HG02870 (cell line): ENCODE data around the gene PRR19.
"Not testable (repeated sequence)": the region's sequence is repeated elsewhere in the genome, so short reads cannot be mapped to it uniquely, and the experiment has no call there.

Source experiments
- ATAC-seq: cut with Tn5 transposase; IDR thresholded peaks from one replicate; pipeline ENCODE4 v1.9.1; 2021; ENCODE audit warnings: mild to moderate bottlenecking, moderate library complexity; ENCODE audit not compliant: unreplicated experiment

The PRR19 gene

DNA sequence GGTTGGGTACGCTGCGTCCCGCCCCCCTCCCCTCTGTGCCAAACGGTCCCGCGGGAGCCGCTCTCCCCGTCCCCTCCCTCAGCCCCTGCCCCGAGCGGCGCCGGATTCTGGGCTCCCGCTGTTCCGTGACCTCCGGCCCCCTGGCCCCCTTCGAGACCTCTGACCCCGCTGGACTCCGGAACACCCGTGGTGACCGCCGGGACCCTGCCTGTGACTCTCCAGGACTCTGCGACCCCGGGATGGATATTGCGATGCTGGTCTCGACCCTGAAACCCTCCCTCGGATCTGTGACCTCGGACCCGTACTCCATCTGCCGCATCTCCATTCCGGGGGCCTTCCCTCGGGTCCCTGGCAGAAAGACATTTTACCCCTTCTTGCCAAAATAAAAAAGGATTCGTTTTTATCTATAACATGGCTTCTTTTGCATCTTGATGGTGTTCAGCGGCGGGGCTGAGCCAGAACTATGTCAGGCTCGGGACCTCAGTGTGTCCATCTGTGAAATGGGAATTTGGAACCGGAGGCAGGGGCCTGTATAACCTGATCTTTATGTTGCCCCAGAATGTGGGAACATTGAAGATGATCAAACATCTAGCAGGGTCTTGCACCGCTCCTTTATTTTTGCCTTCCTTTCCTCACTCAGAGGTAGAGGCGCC, 22.8 kb downstream of the PRR19 start:
- ATAC-seq, result no peak

DNA sequence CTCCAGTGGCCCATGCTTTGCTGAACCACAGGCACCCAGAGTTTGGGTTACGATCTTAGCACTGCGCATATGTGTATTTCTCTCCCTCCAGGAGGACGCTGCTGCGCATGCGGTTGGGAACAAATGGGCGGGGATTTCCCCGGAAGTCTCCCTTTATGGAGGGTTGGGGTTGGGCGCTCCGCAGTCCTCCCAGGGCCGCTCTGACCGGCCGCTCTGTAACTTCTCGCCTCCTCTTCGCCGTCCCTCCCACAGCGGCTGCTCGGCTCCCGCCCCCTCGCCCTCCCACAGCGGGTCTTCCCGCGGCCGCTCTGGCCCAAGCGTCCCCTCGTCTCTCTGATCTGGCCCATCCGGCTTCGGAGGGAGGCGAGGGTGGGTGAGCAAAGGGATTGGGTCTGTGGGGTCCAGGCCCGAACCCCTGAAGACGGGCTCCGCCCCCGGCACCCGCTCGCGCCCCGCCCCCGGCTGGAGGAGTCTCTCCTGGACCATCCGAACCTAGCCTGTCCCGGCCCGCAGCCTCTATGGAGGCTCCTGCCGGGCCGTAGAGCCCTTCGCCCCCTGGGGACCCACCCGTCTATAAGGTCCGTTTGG, 23.5 kb downstream of the PRR19 start, which contains the start of gene MEGF8:
MEGF8 (plus strand) TSS at position 328 of the 588 bp plus-strand sequence. CDS start 609 bp downstream, outside the sequence.
- ATAC-seq, result peak; percentile 93

DNA sequence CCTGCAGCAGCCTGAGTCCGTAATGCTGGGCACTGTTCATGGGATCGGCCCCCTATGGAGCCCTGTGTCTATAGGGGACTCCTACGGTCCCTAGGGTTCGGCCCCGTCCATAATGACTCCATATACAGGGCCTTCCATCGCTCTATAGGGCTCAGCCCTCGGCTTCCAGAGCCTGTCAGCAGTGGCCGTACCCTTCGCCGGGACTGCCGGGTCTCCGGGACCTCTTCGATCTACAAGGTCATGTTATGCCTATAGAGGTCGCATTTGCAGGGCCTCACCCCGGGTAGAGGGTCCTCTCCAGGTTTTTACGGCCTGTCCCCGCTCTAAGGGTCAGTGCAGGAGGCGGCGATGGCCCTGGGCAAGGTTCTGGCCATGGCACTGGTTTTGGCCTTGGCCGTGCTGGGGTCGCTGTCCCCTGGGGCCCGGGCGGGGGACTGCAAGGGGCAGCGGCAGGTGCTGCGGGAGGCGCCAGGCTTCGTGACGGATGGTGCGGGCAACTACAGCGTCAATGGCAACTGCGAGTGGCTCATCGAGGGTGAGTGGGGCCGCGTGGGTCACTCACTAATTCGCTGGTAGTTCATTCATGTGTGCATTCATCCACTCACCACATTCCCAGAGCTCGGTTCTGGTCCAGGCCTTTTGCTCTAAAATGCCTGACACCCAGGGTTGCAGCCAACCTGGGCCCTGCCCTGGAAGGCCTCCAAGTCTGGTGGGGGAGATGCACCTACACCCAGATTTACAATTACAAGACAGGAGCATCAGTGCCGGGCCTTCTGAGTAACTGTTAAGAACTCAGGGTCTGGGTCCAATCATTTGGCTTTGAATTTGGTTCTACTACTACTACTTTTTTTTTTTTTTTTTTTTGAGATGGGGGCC, 24.2 kb downstream of the PRR19 start:
- ATAC-seq, result peak; percentile 8

DNA sequence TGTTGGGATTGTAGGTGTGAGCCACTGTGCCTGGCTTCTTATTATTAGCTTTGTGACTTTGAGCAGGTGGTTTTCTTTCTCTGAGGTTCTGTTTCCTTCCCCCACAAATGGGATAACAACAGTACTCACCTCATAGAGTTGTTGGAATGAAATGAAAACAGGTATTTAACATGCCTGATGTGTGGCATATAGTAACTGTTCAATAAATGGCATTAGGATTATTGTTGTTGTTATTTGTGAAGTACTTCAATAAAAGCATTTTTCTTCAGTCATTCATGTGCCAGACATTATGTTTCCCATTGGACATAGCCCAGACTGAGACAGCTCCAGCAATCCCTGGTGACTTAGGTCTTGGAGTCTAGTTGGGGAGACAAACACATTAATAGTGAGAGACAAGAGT, 25.0 kb downstream of the PRR19 start:
- ATAC-seq, result no peak

DNA sequence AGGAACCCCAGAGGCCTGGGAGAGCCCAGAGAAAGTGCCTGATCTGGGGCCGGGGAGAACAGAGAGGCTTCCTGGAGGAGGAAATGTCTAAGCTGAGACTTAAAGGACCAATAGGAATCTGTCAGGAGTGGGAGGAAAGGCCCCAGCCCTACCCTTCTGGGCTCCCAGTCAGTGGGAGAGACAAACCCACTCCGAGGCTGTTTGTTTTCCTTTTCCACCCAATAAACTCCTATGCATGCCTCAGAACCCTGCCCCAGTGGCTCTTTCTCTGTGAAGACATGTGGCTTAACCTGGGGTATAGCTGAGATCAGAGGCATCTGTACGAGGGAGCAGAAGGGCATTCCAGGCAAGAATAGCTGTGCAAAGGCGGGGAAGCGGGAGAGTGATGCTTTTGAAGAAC, 25.4 kb downstream of the PRR19 start:
- no peak for ATAC-seq

DNA sequence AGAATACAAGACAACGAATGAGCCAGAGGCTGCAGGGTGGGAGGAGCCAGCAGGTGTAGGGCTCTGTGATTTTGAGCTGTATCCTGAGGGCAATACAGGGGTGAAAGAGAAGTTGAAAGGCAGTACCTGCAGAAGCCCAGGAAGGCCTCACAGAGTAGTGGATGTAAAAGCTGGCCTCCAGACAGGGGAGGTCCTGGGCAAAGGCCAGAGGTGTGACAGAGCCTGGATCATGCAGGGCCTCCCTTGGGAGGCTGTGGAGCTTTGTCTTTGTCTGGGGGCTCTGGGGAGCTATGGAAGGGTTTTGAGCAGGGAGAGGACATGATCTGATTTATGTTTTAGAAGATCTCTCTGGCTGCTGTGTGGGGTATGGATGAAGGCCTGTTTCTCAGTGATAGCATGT, 26.2 kb downstream of the PRR19 start:
- no peak for ATAC-seq

DNA sequence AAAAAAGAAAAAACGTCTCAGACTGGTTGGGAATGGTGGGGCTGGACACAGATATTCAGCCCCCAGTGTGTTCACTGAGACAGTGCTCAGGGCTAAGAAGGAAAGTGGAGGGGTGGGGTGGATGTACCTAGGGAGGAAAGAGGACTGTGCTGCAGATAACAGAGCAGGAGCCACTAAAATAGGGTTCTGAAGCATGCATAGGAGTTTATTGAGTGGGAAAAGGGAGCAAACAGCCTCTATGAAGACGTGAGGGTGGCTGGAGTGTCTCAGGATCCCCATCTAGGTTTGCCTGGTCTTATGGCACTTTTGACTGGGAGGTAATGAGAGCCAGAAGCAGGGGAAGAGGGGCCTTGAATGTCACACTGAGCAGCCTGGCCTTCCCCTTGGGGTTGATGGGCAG, 26.9 kb downstream of the PRR19 start:
- no peak for ATAC-seq

DNA sequence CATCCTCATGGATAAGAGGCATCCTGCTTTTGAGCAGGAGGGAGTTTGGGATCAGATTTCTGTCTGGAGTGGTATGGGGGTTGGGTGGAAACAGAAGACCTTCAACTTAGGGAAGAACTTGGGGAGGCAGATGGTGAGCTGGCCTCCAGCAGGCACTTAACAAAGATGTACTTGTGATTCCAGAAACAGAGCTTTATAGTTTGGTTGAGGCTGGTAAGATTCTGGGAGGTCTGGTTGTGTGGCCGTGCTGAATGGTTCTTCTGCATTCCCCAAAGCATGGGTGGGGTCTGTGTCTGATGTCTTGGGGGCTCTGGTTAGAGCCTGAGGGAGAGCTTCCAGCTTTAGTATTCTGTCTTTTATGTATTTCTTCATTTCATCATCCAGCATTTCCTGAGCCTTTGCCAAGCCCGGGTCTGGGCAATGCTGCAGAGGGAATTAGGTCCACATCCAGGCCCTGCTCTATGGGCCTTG, 28.3 kb downstream of the PRR19 start:
- no peak for ATAC-seq

DNA sequence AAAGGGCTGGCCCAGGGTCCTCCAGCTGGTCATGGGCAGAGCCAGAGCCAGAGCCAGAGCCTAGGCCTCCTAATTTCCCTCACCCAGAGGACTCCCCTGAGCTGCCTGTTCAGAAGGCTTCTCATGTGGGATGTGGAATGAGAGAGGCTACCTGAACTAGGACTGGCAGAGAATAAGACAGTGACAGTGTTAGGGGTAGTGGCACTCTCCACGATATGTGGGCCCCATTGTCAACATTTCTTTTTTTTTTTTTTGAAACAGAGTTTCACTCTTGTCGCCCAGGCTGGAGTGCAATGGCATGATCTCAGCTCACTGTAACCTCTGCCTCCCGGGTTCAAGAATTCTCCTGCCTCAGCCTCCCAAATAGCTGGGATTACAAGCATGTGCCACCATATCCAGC, 29.4 kb downstream of the PRR19 start:
- not testable (repeated sequence) for ATAC-seq

DNA sequence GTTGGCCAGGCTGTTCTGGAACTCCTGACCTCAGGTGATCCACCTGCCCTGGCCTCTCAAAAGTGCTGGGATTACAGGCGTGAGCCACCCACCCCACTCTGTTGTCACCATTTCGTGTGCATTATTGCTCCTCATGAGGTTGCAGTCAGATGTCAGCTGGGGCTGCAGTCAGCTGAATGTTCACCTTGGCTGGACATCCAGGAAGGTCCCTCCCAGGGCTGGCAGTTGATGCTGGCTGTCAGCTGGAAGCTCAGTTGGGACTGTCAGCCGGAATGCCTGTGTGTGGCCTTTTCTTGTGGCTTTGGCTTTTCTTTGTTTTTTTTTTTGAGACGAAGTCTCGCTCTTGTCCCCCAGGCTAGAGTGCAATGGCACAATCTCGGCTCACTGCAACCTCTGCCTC, 30.1 kb downstream of the PRR19 start:
- ATAC-seq, result no peak

DNA sequence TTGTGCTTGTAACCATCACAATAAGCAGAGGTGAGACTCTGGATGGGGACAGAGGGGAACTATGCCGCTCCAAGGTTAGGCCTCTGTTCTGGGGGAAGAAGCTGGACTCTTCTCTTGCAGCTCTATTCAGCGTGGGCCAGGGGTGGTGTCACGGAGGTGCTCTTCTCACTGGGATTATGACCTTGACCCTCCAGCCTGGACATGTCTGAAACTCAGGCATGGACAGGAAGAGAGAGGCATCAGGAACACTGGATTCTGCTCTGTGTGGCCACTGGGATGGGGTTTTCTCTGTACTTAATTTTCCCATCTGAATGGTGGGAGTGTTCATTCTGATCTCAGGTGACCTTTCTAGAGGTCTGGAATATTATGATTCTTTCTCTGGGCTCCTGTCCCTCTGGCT, 31.1 kb downstream of the PRR19 start:
- no peak for ATAC-seq

DNA sequence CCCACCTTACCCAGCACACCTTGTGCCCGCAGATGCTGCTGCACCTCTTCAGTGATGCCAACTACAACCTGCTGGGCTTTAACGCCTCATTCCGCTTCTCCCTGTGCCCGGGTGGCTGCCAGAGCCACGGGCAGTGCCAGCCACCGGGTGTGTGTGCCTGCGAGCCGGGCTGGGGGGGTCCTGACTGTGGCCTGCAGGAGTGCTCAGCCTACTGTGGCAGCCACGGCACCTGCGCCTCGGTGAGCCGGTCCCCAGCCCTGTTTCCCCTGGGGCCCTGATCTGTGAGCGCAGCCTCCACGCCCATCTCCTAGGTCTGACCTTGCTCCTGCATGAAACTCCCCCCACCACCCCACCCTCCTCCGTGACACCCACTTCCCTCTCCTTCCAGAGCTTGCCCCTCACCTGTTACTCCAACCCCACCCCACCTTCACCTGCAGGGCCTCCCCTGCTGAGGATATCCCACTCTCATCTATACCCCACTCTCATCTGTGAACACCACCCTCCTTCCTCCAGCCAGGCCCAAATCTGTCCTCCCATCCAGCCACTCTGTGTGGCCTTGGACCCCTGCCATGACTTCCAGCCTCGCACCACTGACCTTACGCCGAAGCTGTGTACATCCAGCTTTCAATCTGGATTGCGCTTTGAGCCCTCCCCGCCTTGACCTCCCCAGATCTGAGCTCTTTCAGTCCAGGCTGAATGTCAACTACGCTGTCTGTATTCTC, 32.2 kb downstream of the PRR19 start:
- no peak for ATAC-seq

DNA sequence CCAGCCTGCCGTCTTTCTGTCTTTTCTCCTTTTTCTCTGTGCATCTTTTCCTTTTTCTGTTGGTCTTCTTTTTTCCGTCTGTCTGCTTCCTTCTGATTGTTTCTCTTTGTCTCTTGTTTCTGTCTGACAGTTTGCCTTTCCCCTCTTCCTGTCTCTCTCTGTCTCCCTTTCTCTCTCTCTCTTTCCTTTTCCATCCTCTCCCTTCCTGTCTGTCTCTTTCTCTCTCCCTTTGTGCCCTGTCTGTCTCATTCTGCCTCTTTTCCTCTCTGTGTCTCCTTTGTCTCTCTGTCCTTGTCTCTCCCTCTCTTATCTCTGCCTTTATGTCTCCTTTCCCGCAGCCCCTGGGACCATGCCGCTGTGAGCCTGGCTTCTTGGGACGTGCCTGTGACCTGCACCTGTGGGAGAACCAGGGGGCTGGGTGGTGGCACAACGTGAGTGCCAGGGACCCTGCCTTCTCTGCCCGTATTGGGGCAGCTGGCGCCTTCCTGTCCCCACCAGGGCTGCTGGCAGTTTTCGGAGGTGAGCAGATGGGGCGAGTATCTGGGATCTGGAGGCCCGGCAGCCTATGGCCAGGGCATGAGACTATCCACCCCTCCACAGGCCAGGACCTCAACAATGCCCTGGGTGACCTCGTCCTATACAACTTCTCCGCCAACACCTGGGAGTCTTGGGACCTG, 32.9 kb downstream of the PRR19 start:
- ATAC-seq, result no peak

DNA sequence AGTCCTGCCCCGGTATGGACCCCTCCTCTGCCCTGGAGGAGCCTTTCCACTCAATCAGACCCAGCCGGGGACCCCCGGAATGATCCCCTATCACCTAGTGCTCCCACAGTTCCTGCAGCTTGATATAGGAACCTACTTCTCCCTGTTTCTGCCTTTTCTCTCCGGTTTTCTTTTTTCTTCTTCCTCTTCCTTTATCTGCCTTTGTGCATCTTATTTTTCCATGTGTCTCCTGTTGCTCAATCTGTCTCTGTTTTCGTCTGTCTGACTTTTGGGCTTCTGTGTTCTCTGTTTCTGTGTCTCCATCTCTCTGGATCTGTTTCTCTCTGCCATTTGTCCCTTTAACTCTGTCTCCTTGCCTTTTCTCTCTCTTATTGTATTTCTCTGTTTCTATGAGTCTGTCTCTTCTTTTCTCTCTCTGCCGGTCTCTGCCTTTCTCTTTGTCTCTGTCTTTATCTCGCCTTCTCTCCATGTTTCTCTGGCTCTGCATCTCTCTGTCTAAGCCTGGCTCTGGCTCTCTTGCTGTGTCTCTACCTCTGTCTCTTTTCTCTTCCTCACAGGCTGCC, 33.5 kb downstream of the PRR19 start:
- no peak for ATAC-seq

DNA sequence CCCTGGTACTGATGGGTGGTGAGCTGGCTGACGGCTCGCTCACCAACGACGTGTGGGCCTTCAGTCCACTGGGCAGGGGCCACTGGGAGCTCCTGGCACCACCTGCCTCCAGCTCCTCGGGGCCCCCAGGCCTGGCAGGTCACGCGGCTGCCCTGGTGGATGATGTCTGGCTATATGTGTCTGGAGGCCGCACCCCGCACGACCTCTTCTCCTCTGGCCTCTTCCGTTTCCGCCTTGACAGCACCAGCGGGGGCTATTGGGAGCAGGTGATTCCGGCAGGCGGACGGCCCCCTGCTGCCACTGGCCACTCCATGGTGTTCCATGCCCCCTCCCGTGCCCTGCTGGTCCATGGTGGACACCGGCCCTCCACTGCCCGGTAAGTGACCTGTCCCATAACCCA, 34.0 kb downstream of the PRR19 start:
- ATAC-seq, result no peak

DNA sequence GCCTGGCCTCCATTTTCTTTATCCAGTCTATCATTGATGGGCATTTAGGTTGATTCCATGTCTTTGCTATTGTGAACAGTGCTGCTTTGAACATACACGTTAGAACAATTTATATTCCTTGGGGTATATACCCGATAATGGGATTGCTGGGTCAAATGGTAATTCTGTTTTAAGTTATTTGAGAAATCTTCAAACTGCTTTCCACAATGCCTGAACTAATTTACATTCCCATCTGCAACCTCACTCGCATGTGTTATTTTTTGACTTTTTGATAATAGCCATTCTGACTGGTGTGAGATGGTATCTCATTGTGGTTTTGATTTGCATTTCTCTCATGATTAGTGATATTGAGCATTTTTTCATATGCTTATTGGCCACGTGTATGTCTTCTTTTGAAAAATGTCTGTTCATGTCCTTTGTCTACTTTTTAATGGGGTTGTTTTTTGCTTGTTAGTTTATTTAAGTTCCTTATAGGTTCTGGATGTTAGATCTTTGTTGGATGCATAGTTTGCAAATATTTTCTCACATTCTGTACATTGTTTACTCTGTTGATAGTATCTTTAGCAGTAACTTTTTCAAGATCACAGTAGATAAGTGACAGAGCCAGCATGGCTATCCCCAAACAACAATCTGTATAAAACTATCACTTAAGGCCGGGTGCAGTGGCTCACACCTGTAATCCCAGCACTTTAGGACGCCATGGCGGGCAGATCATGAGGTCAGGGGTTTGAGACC, 37.4 kb downstream of the PRR19 start:
- not testable (repeated sequence) for ATAC-seq

DNA sequence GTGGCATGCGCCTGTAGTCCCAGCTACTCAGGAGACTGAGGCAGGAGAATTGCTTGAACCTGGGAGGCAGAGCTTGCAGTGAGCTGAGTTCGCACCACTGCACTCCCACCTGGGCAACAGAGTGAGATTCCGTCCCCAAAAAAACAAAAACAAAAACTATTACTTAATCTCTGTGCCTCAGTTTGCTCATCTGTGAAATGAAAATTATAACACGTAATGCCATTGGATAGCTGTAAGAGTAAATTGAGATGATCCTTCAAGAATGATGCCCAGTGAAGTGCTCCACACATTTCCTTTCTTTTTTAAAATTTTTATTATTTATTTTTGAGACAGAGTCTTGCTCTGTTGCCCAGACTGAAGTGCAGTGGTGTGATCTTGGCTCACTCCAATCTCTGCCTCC, 38.0 kb downstream of the PRR19 start:
- ATAC-seq, result not testable (repeated sequence)

DNA sequence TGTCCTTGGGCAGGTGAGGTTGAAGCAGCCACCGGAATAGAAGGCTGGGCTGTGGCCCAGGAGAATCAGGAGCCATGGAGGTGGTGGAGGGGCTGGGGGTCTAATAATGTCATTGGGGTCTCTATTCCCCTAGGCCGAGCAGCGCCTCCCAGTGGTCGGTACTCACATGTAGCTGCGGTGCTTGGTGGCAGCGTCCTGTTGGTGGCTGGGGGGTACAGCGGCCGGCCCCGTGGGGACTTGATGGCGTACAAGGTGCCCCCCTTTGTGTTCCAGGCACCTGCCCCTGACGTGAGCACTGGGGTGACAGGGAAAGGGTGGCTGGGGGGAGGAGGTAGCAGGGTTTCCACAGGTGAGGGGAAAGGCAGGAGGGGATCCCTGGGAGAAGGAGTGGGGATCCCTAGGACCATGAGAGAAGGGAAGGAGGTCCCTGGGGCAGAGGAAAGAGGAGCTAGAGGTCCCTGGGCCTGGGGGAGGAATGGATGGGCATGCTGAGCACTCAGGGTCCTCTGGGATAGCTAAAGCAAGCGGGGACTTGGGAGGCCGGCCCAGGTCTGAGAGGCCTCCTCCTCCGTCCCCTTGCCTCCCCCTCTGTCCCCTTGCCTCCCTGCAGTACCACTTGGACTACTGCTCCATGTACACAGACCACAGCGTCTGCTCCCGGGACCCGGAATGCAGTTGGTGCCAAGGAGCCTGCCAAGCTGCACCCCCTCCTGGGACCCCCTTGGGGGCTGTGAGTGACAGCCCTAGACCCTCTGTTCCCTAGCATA, 41.6 kb downstream of the PRR19 start:
- no peak for ATAC-seq
